HS-5 (cell line): ENCODE results near the gene TRAF2.

Experiments used
- DNase-seq: peaks from one replicate; pipeline ENCODE4 v3.0.0-alpha.2; 2012; ENCODE audit warnings: low read depth

TRAF2 gene

DNA sequence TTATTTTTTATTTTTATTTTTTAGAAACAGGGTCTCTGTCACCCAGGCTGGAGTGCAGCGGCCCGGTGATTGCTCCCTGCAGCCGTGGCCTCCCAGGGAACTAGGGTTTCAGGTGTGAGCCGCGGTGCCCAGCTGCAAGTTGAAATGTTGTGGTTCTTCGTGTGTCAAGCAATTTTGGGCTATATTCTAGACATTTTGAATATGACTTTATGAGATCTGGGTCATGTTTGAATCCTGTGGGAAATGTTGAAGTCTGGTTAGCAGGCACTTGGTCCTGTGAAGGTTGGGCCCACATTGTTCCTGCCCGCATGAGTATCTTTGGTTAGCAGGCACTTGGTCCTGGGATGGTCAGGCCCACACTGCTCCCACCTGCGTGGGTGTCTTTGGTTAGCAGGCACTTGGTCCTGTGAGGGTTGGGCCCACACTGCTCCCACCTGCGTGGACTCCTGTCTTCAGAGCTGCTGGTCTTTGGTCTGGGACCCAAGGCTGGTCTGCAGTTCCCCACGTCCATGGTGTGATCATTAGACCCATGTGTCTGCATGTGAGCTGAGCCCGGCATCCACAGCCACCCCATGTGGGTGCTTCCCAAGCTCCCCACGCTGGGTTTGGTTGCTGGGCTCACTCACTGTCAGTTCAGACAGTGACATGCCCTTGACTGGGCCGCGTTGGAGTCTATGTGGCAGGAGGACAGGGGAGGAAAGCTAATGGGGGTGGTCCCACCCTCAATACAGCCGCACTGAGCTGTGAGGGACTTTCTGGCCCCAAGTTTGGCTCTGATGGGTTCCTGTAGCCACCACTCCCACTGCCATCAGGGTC, 51.1 kb downstream of the TRAF2 start:
- DNase-seq, result no peak

DNA sequence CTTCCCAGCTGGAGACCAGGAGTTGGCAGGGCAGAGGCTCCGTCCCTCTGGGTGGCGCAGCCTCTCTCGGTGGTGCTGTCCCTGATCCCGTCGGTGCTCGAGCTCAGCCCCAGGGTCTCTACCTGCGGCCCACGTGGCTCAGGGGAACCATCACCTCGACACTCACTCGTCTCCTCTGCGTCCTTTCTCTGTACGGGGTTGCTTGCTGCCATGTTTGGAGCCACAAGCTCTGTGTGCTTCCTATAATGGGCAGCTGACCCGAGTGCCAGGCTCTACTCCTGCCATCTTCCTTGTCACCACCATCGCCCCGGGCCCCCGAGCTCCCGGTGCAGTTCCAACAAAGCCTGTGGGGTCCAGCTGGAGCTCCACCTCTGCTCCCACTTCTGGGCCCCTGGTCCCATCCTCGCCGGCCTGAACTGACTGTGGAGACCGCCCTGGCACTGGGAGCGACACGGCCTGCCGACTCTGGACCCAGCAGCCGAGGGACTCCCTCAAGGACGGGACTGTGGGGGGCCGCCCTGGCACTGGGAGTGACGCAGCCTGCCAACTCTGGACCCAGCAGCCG, 53.2 kb downstream of the TRAF2 start:
- no peak for DNase-seq

DNA sequence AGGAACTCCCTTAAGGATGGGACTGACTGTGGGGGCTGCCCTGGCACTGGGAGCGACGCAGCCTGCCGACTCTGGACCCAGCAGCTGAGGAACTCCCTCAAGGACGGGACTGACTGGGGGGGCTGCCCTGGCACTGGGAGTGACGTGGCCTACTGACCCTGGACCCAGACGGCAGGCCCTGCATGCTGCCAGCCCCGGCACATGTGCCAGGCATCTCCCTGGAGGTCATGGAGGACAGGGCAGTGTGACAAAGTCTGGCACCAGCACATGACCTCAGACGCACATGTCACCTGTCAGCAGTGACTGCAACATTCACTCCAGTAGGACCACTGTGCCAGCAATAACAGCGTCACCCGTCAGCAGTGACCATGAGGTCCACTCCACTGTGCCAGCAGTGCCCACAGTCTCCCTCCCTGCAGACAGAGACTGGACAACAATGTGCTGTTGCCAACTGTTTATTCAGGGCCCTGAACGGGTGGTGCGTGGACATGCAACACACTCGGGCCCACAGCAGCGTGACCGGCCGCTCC, 53.7 kb downstream of the TRAF2 start:
- no peak for DNase-seq

DNA sequence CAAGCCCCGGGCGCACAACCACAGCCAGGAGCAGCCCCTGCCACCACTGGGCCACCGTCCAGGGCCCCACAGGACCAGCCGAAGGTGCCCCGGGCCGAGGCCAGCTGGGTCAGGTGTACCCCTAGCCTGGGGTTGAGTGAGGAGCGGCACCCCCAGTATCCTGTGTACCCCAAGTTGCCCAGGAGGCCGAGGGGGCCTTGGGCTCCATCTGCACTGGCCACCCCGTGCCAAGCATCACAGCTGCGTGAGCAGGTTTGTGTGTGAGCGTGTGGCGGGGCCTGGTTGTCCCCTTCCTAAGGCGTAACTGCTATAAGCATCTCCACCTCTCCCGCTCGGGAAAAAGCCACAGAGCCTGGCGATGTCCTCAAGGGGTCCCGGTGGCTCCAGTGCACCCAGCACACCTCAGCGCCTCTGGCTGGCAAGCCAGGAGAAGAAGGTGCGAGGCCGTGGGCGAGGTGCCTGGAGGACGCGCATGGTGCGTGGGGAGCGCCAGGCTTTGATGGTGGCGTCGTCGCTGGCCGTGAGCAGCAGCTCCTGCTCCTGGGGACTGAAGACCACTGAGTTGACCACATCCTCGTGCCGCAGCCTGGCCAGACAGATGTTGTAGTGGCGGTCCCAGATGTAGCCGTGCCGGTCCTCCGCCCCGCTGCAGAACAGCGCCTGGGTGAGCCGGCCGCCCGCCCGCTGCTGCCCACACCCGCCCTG, 54.4 kb downstream of the TRAF2 start:
- no peak for DNase-seq

DNA sequence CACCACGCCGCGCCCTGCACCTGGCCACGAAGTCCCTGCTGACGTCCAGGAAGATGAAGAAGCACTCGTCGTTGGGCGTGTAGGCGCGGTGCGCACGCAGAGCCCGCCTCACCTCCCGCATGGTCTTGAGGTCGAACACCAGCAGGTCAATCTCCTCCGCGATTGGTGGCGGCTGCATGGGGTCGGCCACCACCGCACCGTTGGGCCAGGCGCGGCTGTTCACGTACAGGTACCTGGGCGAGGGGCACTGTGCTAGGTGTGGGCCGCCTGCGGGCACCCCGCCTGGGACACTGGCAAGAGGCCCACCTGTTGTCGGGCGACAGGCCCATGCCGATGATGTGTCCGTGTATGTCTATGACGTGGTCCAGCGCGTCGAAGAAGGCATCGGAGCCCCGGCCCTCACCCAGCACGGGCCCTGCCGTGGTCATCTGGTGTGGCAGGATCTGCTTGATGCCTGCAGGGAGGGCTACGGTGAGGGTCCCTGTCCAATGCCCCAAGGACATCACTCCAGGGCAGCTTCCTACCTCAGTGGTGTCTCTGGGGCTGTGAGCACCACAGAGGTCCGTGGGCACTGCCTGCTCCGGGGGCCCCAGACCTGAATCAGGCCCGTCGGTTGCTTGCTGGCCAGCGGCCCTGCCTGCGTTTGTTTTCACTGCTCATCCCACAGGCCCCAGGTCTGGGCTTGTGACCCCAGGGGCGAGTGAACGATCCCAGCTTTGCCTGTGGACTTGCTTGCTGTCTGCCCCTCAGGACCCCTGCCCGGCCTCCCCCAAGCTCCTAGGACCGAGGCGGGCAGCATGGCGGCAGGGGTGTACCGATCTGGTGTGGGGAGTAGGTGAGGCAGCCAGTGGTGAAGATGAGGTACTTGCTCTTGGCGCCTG, 55.2 kb downstream of the TRAF2 start:
- no peak for DNase-seq

DNA sequence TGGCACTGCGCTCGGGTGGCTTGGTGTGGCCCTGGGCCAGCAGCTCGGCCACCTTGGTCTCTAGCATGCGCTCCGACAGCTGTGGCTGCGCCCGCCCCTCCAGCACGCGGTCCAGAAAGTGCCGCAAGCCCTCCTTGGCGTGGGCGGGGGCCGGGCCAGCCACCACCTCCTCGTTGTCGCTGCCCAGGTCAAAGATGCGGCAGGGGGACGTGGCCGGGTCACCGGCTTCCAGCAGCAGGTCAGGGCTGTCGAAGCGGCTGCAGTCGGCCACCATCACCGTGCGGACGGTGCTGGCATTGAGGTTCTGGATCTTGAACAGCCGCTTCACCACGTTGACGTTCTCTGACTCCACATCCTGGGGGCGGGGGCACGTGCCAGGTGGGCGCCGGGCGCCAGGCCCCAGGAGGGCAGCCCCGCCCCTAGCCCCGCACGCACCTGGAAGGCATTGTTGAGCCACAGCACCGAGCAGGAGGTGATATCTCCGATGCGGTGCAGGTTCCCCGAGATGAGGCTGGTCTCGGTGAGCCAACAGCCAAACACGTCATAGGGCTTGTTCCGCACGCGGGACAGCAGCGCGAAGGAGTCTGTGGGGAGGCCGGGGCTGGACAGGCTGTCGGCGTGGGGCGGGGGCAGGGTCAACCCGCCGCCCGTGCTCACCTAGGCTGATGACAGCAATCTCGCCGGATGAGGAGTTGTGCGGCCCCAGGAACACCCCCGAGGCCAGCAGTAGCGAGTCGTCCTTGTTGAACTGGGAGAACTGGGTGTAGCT, 56.0 kb downstream of the TRAF2 start:
- DNase-seq, result no peak

DNA sequence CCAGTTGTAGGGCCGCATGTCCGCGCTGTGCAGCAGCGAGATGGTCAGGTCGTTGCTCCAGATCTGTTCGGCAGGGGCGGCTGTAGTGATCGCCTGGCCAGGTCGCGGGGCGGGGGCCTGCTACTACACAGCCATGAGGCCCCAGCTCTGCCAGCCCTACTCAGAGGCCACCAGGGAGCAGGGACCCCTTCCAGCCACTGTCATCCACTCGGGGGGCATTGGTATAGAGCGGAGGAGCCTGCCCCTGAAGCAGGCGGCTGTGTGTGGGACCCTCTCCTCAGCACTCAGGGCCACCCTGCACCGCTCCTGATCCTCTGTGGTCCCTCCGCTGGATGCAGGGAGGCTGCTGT, 56.5 kb downstream of the TRAF2 start:
- no peak for DNase-seq

DNA sequence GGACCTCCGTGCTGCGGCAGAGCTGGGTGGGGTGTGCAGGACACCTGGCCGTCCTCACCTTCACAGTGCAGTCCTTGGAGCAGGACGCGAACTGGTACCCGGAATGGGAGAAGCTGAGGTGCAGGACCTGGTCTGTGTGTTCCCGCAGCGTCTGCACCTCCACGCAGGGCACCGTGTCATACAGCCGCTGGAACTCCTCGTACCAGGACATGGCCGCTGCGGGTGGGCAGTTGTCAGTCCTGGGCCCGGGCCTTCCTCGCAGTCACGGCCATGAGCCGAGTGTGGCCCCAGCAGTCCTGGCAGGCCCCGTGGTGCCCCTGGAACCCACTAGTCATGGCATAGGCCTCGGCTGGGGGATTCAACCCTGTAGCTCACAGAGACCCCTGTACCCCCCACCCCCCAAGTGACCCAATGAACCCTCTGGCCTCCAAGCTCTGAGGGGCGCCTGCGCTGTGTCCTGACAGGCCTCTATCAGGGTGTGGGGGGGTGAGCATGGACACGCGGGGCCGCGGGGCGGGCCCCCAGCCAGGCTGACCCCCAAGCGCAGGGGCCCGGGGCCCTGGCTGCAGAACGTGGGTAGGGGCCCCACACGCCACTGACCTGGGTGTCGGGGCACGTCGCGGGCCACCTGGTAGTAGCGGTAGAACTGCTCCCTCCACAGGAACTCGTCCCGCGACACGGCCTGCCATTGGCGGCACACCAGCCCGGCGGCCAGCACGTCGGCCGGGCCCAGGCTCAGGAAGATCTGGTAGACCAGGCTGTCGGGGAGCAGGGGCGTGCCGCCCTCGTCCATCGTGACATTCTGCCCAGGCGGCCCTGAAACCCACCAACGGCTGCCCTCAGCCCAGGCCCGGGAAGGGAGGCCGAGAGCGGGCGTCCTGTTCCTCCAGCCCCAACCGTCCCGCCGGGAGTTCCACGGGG, 57.2 kb downstream of the TRAF2 start:
- no peak for DNase-seq

DNA sequence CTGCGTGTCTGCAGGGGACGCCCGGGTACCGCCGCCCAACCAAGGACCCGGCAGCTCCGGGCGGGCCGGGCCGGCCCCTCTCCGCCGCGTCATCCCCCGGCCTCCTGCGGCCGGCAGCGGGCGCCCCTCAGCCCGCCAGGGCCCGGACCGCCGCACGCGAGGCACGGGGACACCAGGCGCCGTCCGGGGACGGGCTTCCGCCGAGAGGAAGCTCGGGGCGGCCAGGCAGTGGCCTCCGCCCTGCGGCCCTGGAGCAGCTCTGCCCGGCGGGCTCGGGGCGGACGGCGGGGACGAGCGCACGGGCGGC, 57.8 kb downstream of the TRAF2 start:
- DNase-seq, result no peak

DNA sequence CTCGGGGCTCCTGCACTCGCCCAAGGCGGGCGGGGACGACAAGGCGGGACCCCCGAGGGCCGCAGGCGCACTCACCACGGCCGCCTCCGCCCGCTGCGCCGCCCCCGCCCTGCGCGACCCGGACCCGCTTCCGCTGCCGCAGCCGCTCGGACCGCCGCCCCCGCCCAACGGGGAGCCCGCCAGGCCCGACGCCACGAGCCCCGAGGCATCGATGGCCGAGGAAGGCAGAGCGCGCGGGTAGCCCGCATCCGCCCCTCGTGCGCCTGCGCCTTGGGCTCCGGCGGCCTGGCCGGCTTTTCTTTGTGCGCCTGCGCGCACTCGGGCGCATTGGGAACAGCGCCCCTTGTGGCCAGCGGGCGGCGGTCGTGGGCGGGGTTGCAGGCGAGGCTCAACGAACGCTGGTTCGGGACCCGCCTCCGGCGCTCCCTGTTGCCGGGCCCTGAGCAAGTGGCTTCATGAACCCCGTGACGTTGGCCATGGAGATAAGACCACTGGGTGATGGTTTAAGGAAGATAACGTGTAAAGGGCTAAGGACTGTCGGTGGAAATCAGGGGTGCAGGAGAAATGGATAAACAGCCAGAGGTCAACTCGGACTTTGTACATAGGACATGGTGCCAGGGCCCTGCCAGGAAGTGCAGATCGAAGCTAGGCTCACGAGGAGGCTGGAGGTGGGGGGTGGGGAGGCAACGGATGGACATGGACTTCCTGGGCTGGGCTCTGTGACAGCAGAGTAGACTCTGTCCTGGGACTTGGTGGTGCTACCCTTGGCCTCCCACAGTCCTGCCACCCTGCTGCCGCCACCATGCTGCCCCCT, 58.4 kb downstream of the TRAF2 start, which contains the start of the genes C8G and FBXW5:
TSS of gene C8G (plus strand) at position 725 of the 814 bp plus-strand sequence. CDS start at position 803, 78 bp downstream.
TSS of gene FBXW5 (minus strand) at position 220 of the 814 bp plus-strand sequence. CDS start 655 bp downstream, outside the sequence.
- peak; percentile 59 for DNase-seq

DNA sequence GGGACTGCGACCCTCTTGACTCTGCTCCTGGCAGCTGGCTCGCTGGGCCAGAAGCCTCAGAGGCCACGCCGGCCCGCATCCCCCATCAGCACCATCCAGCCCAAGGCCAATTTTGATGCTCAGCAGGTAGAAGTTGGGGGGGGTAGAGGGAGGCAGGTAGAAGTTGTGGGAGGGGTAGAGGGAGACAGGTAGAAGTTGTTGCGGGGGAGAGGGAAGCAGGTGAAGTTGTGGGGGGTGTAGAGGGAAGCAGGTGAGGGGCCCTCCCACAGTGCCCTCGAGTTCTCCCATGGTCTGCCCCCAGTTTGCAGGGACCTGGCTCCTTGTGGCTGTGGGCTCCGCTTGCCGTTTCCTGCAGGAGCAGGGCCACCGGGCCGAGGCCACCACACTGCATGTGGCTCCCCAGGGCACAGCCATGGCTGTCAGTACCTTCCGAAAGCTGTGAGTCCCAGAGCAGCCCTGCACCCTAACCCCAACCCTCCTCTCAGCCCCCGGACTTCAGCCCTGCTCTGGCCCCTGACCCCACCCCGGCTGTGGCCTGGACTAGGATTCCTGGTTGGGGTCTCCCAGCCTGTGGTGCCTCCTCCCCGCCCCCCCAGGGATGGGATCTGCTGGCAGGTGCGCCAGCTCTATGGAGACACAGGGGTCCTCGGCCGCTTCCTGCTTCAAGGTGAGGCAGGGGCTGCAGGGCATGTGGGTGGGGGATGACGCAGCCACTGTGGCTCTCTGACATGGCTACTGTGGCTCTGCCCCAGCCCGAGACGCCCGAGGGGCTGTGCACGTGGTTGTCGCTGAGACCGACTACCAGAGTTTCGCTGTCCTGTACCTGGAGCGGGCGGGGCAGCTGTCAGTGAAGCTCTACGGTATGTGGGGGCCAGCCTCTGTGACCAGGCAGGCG, 59.3 kb downstream of the TRAF2 start:
- no peak for DNase-seq

DNA sequence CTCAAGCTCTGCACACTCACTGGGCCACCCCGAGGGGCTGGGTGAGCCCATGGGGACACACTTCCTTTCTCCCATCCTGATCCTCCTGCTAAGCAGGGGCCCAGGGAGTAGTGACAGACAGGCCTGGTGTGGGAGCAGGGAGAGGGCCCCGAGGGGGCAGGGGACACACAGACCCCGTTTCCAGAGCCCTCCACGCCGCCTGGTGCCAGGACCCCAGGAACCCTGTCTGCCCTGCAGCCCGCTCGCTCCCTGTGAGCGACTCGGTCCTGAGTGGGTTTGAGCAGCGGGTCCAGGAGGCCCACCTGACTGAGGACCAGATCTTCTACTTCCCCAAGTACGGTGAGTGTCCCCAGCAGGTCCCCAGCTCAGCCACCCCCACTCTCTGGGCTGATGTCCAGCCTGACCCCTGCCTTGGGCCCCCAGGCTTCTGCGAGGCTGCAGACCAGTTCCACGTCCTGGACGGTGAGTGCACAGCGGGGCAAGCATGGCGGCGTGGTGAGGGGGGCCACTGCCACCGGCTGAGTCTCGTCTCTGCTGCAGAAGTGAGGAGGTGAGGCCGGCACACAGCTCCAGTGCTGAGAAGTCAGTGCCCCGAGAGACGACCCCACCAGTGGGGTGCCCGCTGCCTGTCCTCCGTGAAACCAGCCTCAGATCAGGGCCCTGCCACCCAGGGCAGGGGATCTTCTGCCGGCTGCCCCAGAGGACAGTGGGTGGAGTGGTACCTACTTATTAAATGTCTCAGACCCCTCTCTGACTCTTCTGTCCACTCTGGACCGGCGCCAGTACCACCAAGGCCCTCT, 60.1 kb downstream of the TRAF2 start:
- DNase-seq, result no peak

DNA sequence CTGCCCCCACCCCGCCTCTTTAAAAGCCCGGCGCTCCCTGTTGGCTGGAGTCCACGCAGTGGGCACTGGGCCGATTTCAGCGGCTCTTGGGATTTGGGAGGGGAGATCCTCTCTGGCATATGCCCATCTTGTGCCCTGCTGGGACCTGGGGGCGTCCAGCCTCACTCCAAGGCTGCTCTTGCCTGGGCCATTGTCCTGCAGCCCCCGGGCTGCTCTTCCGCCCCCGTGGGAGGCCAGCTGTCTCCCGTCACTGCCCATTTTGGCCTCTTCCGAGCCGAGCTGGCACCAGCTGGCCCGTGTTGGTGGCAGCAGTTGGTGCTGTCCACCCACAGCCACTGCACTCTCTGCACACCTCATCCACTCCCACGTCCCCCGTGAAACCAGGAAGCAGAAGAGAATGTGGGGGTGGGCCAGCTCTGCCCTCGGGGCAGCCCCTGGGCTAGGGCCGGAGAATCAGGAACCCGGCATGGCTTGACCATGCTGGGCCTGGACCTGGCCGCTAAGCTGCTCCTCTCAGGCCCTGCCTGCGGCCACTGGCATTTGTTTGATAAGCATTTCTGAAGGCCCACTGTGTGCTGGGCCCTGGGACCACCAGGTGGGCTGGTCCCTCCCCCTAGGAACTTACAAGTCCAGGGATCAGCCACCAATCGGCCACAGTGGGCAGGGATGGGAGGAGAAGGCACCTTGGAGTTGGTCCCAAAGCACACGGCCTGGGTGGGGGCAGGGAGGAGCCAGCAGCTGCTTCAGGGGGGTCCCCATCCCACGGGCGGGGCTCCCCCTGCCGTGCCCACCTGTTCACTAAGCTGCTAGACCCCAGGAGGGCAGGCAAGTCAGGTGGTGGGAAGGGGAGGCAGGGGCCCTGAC, 60.9 kb downstream of the TRAF2 start:
- DNase-seq, result no peak

DNA sequence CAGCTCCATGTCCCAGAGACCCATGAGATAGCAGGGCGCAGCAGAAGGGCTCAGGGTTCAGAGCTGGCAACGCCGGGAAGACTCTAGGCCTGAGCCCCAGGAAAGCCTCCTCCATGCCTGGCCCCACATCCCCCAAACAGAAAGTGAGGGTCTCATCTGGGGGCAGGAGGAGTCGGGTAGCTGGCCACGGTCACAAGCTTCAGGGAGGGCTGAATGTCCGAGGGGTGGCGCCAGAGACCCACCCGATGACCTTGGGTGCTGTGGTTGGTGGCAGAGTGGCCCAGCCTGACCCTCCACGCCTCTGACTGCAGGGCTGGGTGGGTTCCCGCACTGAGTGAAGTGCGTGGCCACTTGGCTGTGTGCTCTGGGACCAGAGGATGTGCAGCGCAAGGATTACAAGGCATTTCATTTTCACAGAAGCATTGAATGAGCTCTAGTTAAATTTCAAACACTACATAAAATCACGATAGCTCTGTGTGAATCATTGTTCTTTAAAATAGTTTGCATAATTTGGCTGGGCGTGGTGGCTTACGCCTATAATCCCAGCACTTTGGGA, 61.7 kb downstream of the TRAF2 start:
- peak; percentile 15 for DNase-seq

DNA sequence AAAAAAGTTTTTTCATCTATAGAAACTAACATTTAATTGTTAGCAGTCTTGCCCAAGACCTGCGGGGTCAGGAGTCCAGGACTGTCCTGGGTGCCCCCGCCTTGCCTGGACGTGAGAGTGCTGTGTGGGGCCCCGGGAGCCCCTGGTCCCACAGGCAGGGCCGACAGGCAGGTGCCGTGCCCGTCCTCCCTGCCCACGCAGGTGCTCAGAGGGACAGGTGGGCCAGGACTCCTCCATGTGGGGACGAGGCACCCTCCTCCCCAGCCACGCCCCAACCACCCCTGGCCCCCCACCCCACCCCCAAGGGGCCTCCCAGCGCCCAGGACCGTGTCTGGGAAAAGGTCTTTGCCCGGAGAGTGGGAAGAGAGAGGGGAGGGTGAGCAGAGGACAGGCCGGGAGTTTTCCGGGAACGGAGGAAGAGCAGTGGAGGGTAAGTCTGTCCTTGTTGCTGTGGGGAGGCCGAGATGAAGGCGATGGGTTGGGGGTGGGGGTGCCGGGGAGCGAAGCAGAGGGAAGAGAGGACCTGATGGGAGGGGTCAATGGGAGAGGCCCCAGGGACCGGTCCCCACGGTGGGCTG, 63.0 kb downstream of the TRAF2 start:
- DNase-seq, result no peak
